Stimulated activated CD4-positive, alpha-beta T cell treated with anti-CD3 and anti-CD28 coated beads, Interleukin-2, amount 100 ng/mL, for 48 hours (primary cell): ENCODE data around the gene MYMX.
"Not testable (repeated sequence)": the region's sequence is repeated elsewhere in the genome, so short reads cannot be mapped to it uniquely, and the experiment has no call there.

Experiments used
- DNase-seq, 2 donors: peaks; one replicate each; pipeline ENCODE4 v3.0.0-alpha.2; 2020

The MYMX gene

GRCh38 chr6:44216677-44217331, at the start of gene MYMX:
MYMX (plus strand) TSS chr6:44216926; CDS start chr6:44217472, 546 bp downstream.
- no peak for DNase-seq

GRCh38 chr6:44167567-44167966, 49.2 kb upstream of the MYMX start:
- DNase-seq: no peak

- DNase-seq: no peak
Observed at GRCh38 chr6:44169154-44169553, 47.6 kb upstream of the MYMX start.

GRCh38 chr6:44169886-44170570, 46.7 kb upstream of the MYMX start:
- no peak for DNase-seq

GRCh38 chr6:44171899-44172546, 44.7 kb upstream of the MYMX start:
- DNase-seq: peak in 1 of 2 donors; percentile 19

- DNase-seq: peak; percentile 80 to 83
Observed at GRCh38 chr6:44172731-44173500, 43.8 kb upstream of the MYMX start.

GRCh38 chr6:44176130-44176761, 40.5 kb upstream of the MYMX start:
- DNase-seq: no peak

- no peak for DNase-seq
Observed at GRCh38 chr6:44176762-44177509, 39.8 kb upstream of the MYMX start.

- DNase-seq: no peak
Observed at GRCh38 chr6:44177691-44178423, 38.9 kb upstream of the MYMX start.

GRCh38 chr6:44178424-44179071, 38.2 kb upstream of the MYMX start:
- no peak for DNase-seq

- DNase-seq: no peak
Observed at GRCh38 chr6:44179072-44179536, 37.6 kb upstream of the MYMX start.

GRCh38 chr6:44179648-44180047, 37.1 kb upstream of the MYMX start:
- no peak for DNase-seq

GRCh38 chr6:44180406-44180805, 36.3 kb upstream of the MYMX start:
- DNase-seq: no peak

- no peak for DNase-seq
Observed at GRCh38 chr6:44180886-44181285, 35.8 kb upstream of the MYMX start.

GRCh38 chr6:44181784-44182183, 34.9 kb upstream of the MYMX start:
- DNase-seq: not testable (repeated sequence)

GRCh38 chr6:44182911-44183390, 33.8 kb upstream of the MYMX start:
- no peak for DNase-seq

- DNase-seq: no peak
Observed at GRCh38 chr6:44183783-44184182, 32.9 kb upstream of the MYMX start.

- not testable (repeated sequence) for DNase-seq
Observed at GRCh38 chr6:44185356-44185755, 31.4 kb upstream of the MYMX start.

GRCh38 chr6:44185953-44186634, 30.6 kb upstream of the MYMX start:
- no peak for DNase-seq

- DNase-seq: no peak
Observed at GRCh38 chr6:44186635-44187025, 30.1 kb upstream of the MYMX start.
